ENCODE results near the gene HLF. TPM values are rescaled to one million over a fixed set of nuclear protein-coding genes. Genes with fewer than 3 reads are reported as not detected.

The HLF gene
- total RNA-seq, 4 donors from 2014 or later, result 59.4 to 186 (median 126) TPM

GRCh38 chr17:55265311-55266021, 706 bp downstream of the HLF start:
- Histone ChIP-seq H3K9me3 (no peaks in the 10 kb centered on the region), H3K4me3 (peak overlapping the region; percentile 78 to 90), H3K27me3 (no peaks in the 10 kb centered on the region), H3K27ac (peak overlapping the region; percentile 95 to 97 (median 96)), H3K36me3 (no peaks in the 10 kb centered on the region), H3K4me1 (peaks cover 0 to 39% (median 5%) of the 10 kb centered on the region in 3 donors)
- WGBS, 2 donors (ENCODE audit: low coverage in 1 of 2), result 0% methylated on average over 4 to 8 of the region's 52 CpGs
- peak; percentile 20 for ATAC-seq
- TF ChIP-seq CTCF (IDR thresholded peaks at IDR 0.05) (peak in 1 of 4 experiments; percentile 4), POLR2AphosphoS5 (IDR thresholded peaks at IDR 0.05) (no peak), EP300 (IDR thresholded peaks at IDR 0.05) (no peak), POLR2A (IDR thresholded peaks at IDR 0.05) (no peak)

- no peak for TF ChIP-seq EP300 (IDR thresholded peaks at IDR 0.05)
- TF ChIP-seq POLR2AphosphoS5 (IDR thresholded peaks at IDR 0.05), result peak; percentile 15
- no peak for TF ChIP-seq POLR2A (IDR thresholded peaks at IDR 0.05)
- no peak for TF ChIP-seq CTCF (IDR thresholded peaks at IDR 0.05)
- Histone ChIP-seq H3K9me3 (no peaks in the 10 kb centered on the region), H3K36me3 (peaks cover 0 to 6% of the 10 kb centered on the region in 2 donors), H3K27ac (peak overlapping the region; percentile 95 to 97 (median 96)), H3K4me1 (peaks cover 0 to 47% (median 5%) of the 10 kb centered on the region in 3 donors), H3K4me3 (peak overlapping the region; percentile 78 to 90), H3K27me3 (no peaks in the 10 kb centered on the region)
- ATAC-seq, result peak; percentile 20
- WGBS, 2 donors (ENCODE audit: low coverage in 1 of 2), result 4 to 5% methylated on average over 17 to 21 of the region's 25 CpGs
Measured at GRCh38 chr17:55266051-55266957, 1.5 kb downstream of the HLF start.

- TF ChIP-seq CTCF (IDR thresholded peaks at IDR 0.05) (peak in 2 of 4 experiments; percentile 28 to 35), POLR2AphosphoS5 (IDR thresholded peaks at IDR 0.05) (no peak)
- H3K27me3 ChIP-seq, result no peaks in the 10 kb centered on the region
- H3K9me3 ChIP-seq, result no peaks in the 10 kb centered on the region
- peak overlapping the region; percentile 95 to 97 (median 96) for H3K27ac ChIP-seq
- peaks cover 0 to 8% of the 10 kb centered on the region in 2 donors for H3K36me3 ChIP-seq
- WGBS, 2 donors (ENCODE audit: low coverage in 1 of 2), result 7 to 10% methylated on average over 3 of the region's 3 CpGs
- peak overlapping the region; percentile 78 to 90 for H3K4me3 ChIP-seq
- no peak for ATAC-seq
- H3K4me1 ChIP-seq, result peaks cover 0 to 56% (median 5%) of the 10 kb centered on the region in 3 donors
Measured at GRCh38 chr17:55266958-55267688, 2.4 kb downstream of the HLF start.

GRCh38 chr17:55267777-55268648, 3.3 kb downstream of the HLF start:
- Histone ChIP-seq H3K27me3 (no peaks in the 10 kb centered on the region), H3K4me3 (peak overlapping the region; percentile 78 to 90), H3K4me1 (peaks cover 3 to 64% (median 9%) of the 10 kb centered on the region in 3 donors), H3K36me3 (peaks cover 0 to 8% of the 10 kb centered on the region in 2 donors), H3K9me3 (no peaks in the 10 kb centered on the region), H3K27ac (peak overlapping the region; percentile 95 to 97 (median 96))
- TF ChIP-seq POLR2AphosphoS5 (IDR thresholded peaks at IDR 0.05) (no peak), CTCF (IDR thresholded peaks at IDR 0.05) (no peak), EP300 (IDR thresholded peaks at IDR 0.05) (no peak), POLR2A (IDR thresholded peaks at IDR 0.05) (no peak)
- 21 to 50% methylated on average over 5 to 11 of the region's 11 CpGs for WGBS, 2 donors (ENCODE audit: low coverage in 1 of 2)
- ATAC-seq, result no peak
